CD4-positive, alpha-beta T cell (primary cell): ENCODE results near the gene PLEKHA7. TPM values are rescaled to one million over a fixed set of nuclear protein-coding genes. Genes with fewer than 3 reads are reported as not detected.

Experiments used
- ATAC-seq: fragments of 200-7000 bp; cut with Tn5 transposase; one replicate; pipeline ENCODE4 v1.10.0; 2022; ENCODE audit warnings: mild to moderate bottlenecking; ENCODE audit not compliant: poor library complexity
- CTCF ChIA-PET: fragments of 350-600 bp; sonication (Branson Sonifier 250); formaldehyde crosslinking; loops from one replicate; lab custom pipeline; 2021; ENCODE audit warnings: antibody characterized with exemption, inconsistent platforms; lab: Charles Lee
- POLR2A ChIA-PET: fragments of 350-600 bp; sonication (Branson Sonifier 250); formaldehyde crosslinking; loops from one replicate; lab custom pipeline; 2021; ENCODE audit warnings: antibody characterized with exemption, inconsistent platforms; lab: Charles Lee
- DNase-seq, 14 experiments: peaks; one replicate each; pipeline ENCODE4 v3.0.0-alpha.2; 2013 to 2020; ENCODE audit warnings: mixed read lengths in 2 of 14
- H3K27ac ChIP-seq, 2 donors: one replicate each; pipeline versions ENCODE4 v1.5.1 to v1.7.0; 2013; ENCODE audit warnings: low read length in 2 of 2, low read depth in 1 of 2, mild to moderate bottlenecking in 1 of 2
- H3K27me3 ChIP-seq, 2 experiments: 1 replicate in 1 of 2; 2 replicates in 1 of 2; pipeline versions ENCODE4 v1.6.1 to v1.7.0; 2013; ENCODE audit warnings: low read length in 2 of 2, control low read depth in 1 of 2, mild to moderate bottlenecking in 1 of 2, moderate library complexity in 1 of 2; ENCODE audit not compliant: insufficient read depth in 2 of 2, control insufficient read depth in 1 of 2
- H3K36me3 ChIP-seq: one replicate; pipeline ENCODE4 v1.6.1; 2013; ENCODE audit warnings: low read length, control low read depth; ENCODE audit not compliant: insufficient read depth
- H3K4me1 ChIP-seq: one replicate; pipeline ENCODE4 v1.6.1; 2013; ENCODE audit warnings: low read length, control low read depth; ENCODE audit not compliant: insufficient read depth
- H3K4me3 ChIP-seq: one replicate; pipeline ENCODE4 v1.5.1; 2013; ENCODE audit warnings: mild to moderate bottlenecking, low read length, moderate library complexity
- H3K9me3 ChIP-seq, 2 experiments: 1 replicate in 1 of 2; 2 replicates in 1 of 2; pipeline versions ENCODE4 v1.6.1 to v1.7.0; 2013; ENCODE audit warnings: low read length in 2 of 2, mild to moderate bottlenecking in 2 of 2, control low read depth in 1 of 2, moderate library complexity in 1 of 2; ENCODE audit not compliant: control insufficient read depth in 1 of 2, insufficient read depth in 1 of 2
- H3K27ac Mint-ChIP-seq: one replicate; pipeline ENCODE4 v1.8.0; 2020; ENCODE audit warnings: mixed read lengths
- H3K27me3 Mint-ChIP-seq: one replicate; pipeline ENCODE4 v1.8.0; 2021; ENCODE audit warnings: mixed read lengths
- H3K36me3 Mint-ChIP-seq: one replicate; pipeline ENCODE4 v1.8.0; 2021; ENCODE audit warnings: low read depth, mixed read lengths
- H3K4me1 Mint-ChIP-seq: one replicate; pipeline ENCODE4 v1.8.0; 2021; ENCODE audit warnings: low read depth, mixed read lengths
- H3K4me3 Mint-ChIP-seq: one replicate; pipeline ENCODE4 v1.8.0; 2020; ENCODE audit warnings: mild to moderate bottlenecking, mixed read lengths
- H3K9me3 Mint-ChIP-seq: one replicate; pipeline ENCODE4 v1.8.0; 2020; ENCODE audit warnings: mixed read lengths
- CTCF ChIP-seq: fragments of 200-600 bp; IDR thresholded peaks from one replicate; pipeline ENCODE4 v1.8.0; 2022; ENCODE audit warnings: antibody characterized with exemption, mild to moderate bottlenecking
- intact Hi-C, 2 experiments: fragments of 100-400 bp; cut with DNase I in 1 of 2; cut with micrococcal nuclease in 1 of 2; formaldehyde crosslinking; loops; one replicate each; pipeline versions ENCODE4 v1.15.1 to v1.9.0; 2023 to 2025; cut with DNase I, micrococcal nuclease
- total RNA-seq, 174 experiments: library from RNA in 2 of 174; stranded (reverse) in 2 of 174; gene quantifications; one replicate each; pipeline ENCODE4 v1.2.3 and lab custom pipeline; 2021 to 2026

Gene PLEKHA7
- total RNA-seq, 2 experiments from 2014 or later = 4.5 to 4.8 TPM

DNA sequence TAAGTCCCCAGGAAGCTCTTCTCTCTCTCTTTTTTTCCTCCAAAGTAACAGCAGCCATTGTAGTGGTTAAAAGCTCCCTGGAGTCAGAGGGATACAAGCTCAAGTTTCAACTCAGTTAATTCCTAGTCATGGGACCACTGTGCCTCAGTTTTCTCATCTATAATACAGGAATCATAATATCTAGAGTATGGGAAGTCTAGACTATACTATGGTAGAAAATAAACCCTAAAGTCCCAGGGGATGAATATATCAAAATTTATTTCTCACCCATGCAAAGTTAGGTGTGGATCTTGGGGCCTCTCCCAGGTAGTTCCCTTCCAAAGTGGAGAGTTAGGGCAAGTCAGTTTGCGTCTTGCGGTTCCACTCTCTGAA is 242.1 kb downstream of the PLEKHA7 start:
- H3K36me3 ChIP-seq = no peaks in the 10 kb centered on the region
- H3K4me3 Mint-ChIP-seq = no peak overlapping the region
- ATAC-seq (no peak), DNase-seq (no peak)
- H3K27ac ChIP-seq = no peak overlapping the region
- TF ChIP-seq CTCF = no peak
- no peaks in the 10 kb centered on the region for H3K4me1 ChIP-seq
- ChIA-PET POLR2A (no interaction called here), CTCF (no interaction called here)
- H3K4me1 Mint-ChIP-seq = no peaks in the 10 kb centered on the region
- no peaks in the 10 kb centered on the region for H3K9me3 ChIP-seq
- no peaks in the 10 kb centered on the region for H3K27me3 ChIP-seq
- H3K27ac Mint-ChIP-seq = no peak overlapping the region
- no peaks in the 10 kb centered on the region for H3K27me3 Mint-ChIP-seq
- no peak overlapping the region for H3K4me3 ChIP-seq
- no peaks in the 10 kb centered on the region for H3K9me3 Mint-ChIP-seq
- H3K36me3 Mint-ChIP-seq = no peaks in the 10 kb centered on the region
- intact Hi-C loops = no loop called here

- no peak for ATAC-seq
- CTCF ChIA-PET = no interaction called here
Observed at GRCh38 chr11:16771350-16772140, 242.7 kb downstream of the PLEKHA7 start.

DNA sequence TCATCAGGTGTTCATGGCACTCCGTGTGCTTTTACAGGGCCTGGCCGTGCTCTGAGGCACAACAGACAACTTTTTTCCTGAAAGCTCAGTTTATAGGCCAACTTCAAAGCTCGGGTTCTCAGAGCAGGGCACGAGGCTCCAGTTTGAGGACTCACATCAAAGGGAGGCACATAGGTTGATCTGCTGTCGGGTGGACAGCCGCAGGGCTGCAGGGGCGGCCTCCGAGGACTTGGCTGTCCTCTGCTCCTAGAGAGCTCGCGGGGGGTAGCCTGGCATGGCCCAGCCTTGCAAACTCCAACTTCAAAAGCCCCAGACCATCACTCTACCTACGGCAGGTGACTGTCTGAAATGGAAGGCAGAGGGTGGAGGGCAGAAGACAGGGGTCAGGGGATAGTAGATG is 244.2 kb downstream of the PLEKHA7 start:
- H3K27ac Mint-ChIP-seq = no peak overlapping the region
- TF ChIP-seq CTCF = no peak
- no peaks in the 10 kb centered on the region for H3K9me3 ChIP-seq
- H3K36me3 ChIP-seq = no peaks in the 10 kb centered on the region
- H3K9me3 Mint-ChIP-seq = no peaks in the 10 kb centered on the region
- POLR2A ChIA-PET = no interaction called here
- no peaks in the 10 kb centered on the region for H3K36me3 Mint-ChIP-seq
- ATAC-seq = no peak
- H3K4me3 ChIP-seq = no peak overlapping the region
- intact Hi-C loops = no loop called here
- no peaks in the 10 kb centered on the region for H3K27me3 Mint-ChIP-seq
- no peaks in the 10 kb centered on the region for H3K4me1 ChIP-seq
- CTCF ChIA-PET = no interaction called here
- no peak overlapping the region for H3K4me3 Mint-ChIP-seq
- no peaks in the 10 kb centered on the region for H3K4me1 Mint-ChIP-seq
- H3K27me3 ChIP-seq = no peaks in the 10 kb centered on the region
- no peak for DNase-seq
- no peak overlapping the region for H3K27ac ChIP-seq

More at GRCh38 chr11:16771350-16772140, 242.7 kb downstream of the PLEKHA7 start:
- intact Hi-C loops = no loop called here
- Mint-ChIP-seq H3K4me1 (no peaks in the 10 kb centered on the region), H3K4me3 (no peak overlapping the region), H3K27ac (no peak overlapping the region), H3K9me3 (no peaks in the 10 kb centered on the region), H3K36me3 (no peaks in the 10 kb centered on the region), H3K27me3 (no peaks in the 10 kb centered on the region)
- Histone ChIP-seq H3K27me3 (no peaks in the 10 kb centered on the region), H3K4me1 (no peaks in the 10 kb centered on the region), H3K4me3 (no peak overlapping the region), H3K9me3 (no peaks in the 10 kb centered on the region), H3K36me3 (no peaks in the 10 kb centered on the region), H3K27ac (no peak overlapping the region)
- no peak for TF ChIP-seq CTCF
- POLR2A ChIA-PET = no interaction called here
- no peak for DNase-seq
